A673 (cell line): ENCODE data around the gene DDX50. TPM values are rescaled to one million over a fixed set of nuclear protein-coding genes. Genes with fewer than 3 reads are reported as not detected.
"Not testable (repeated sequence)": the region's sequence is repeated elsewhere in the genome, so short reads cannot be mapped to it uniquely, and the experiment has no call there.

Experiments
- BruUV-seq: library from RNA; stranded (reverse); fragments of 400-500 nt; replicated peaks from 2 replicates; lab custom pipeline; 2021; lab: Mats Ljungman, UMichigan
- CTCF ChIA-PET: fragments of 300-600 bp; sonication (Branson Sonifier 250); formaldehyde crosslinking; loops from one replicate; lab custom pipeline; 2022; ENCODE audit warnings: antibody characterized with exemption; lab: Charles Lee
- POLR2A ChIA-PET: fragments of 300-600 bp; sonication (Branson Sonifier 250); formaldehyde crosslinking; loops from one replicate; lab custom pipeline; 2022; ENCODE audit warnings: antibody characterized with exemption; ENCODE audit not compliant: low non-redundant PET; lab: Charles Lee
- DNase-seq: peaks from one replicate; pipeline ENCODE4 v3.0.0-alpha.2; 2015; ENCODE audit warnings: low spot score
- H3K27ac ChIP-seq: fragments of 200-600 bp; sonication (generic); 2 replicates; pipeline ENCODE4 v1.5.1; 2016; ENCODE audit warnings: mixed run types, low read depth, mild to moderate bottlenecking, mixed read lengths, antibody characterized with exemption, low read length; ENCODE audit not compliant: poor library complexity, severe bottlenecking
- H3K27me3 ChIP-seq: fragments of 200-600 bp; sonication (generic); replicated peaks from 2 replicates; pipeline ENCODE4 v1.6.1; 2017; ENCODE audit warnings: mixed run types, low read depth, mild to moderate bottlenecking, mixed read lengths, antibody characterized with exemption, low read length; ENCODE audit not compliant: insufficient read depth, poor library complexity
- H3K36me3 ChIP-seq: fragments of 200-600 bp; sonication (generic); 2 replicates; pipeline ENCODE4 v1.6.1; 2016; ENCODE audit warnings: mixed run types, mild to moderate bottlenecking, mixed read lengths, antibody characterized with exemption, low read length; ENCODE audit not compliant: insufficient read depth, poor library complexity, severe bottlenecking
- H3K4me1 ChIP-seq: fragments of 200-600 bp; sonication (generic); 2 replicates; pipeline ENCODE4 v1.6.1; 2017; ENCODE audit warnings: mixed run types, mild to moderate bottlenecking, mixed read lengths, antibody characterized with exemption, low read length; ENCODE audit not compliant: insufficient read depth, poor library complexity, severe bottlenecking
- H3K4me3 ChIP-seq: fragments of 200-600 bp; sonication (generic); 2 replicates; pipeline ENCODE4 v1.5.1; 2016; ENCODE audit warnings: low read depth, mixed run types, mild to moderate bottlenecking, mixed read lengths, low read length; ENCODE audit not compliant: poor library complexity, severe bottlenecking
- H3K9me3 ChIP-seq: fragments of 200-600 bp; sonication (generic); 2 replicates; pipeline ENCODE4 v1.6.1; 2016; ENCODE audit warnings: mixed run types, low read depth, mild to moderate bottlenecking, mixed read lengths, antibody characterized with exemption, low read length; ENCODE audit not compliant: poor library complexity, severe bottlenecking
- CTCF ChIP-seq: fragments of 300-800, 200-600 bp; sonication (generic); conservative IDR thresholded peaks from 2 replicates; pipeline ENCODE4 v1.5.1; 2017; ENCODE audit warnings: low read depth, mild to moderate bottlenecking, antibody characterized with exemption, low read length, moderate library complexity, mixed read lengths
- EZH2 ChIP-seq: fragments of 200-600 bp; sonication (generic); IDR thresholded peaks from 2 replicates; pipeline ENCODE4 v1.6.1; 2017; ENCODE audit warnings: borderline replicate concordance, low read depth, mild to moderate bottlenecking, mixed read lengths, antibody characterized with exemption, low read length; ENCODE audit not compliant: poor library complexity, severe bottlenecking
- intact Hi-C: fragments of 100-400 bp; cut with micrococcal nuclease; formaldehyde crosslinking; loops from one replicate; pipeline ENCODE4 v1.10.0; 2022; ENCODE audit not compliant: unreplicated experiment
- total RNA-seq: library from RNA; stranded (reverse); gene quantifications from 2 replicates; pipeline ENCODE4 v1.2.3, GENCODE V29; 2021

DDX50 gene
- total RNA-seq, 1 experiment from 2014 or later, result 46.1 TPM

- Histone ChIP-seq H3K4me1 (no peaks in the 10 kb centered on the region), H3K36me3 (peaks cover 91% of the 10 kb centered on the region), H3K27ac (no peak overlapping the region), H3K9me3 (no peaks in the 10 kb centered on the region), H3K27me3 (no peaks in the 10 kb centered on the region), H3K4me3 (no peak overlapping the region)
- TF ChIP-seq CTCF, result no peak
- TF ChIP-seq EZH2, result no peak
- DNase-seq, result no peak
- ChIA-PET CTCF (no interaction called here), POLR2A (no interaction called here)
- BruUV-seq, result no TSS peak
- intact Hi-C loops, result no loop called here
Measured at GRCh38 chr10:68963151-68963550, 62.0 kb downstream of the DDX50 start.

DNA sequence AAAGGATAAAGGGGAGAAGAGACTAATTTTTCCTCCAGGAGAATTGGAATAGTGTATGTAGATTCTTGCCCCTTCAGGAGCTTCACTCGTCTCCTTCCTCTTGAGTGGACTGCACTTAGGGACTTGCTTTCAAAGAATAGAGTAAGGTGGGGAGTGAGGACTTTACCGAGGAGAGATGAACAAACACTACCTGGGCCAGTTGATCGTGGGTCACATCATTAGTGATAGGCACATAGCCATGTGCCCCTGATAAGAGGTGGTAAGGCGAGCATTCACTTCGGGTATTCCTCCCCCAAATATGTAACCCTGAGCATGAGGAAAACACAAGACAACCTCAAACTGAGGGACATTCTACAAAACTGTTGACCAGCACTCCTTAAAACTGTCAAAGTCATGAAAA is 72.9 kb downstream of the DDX50 start:
- CTCF ChIA-PET, result interaction anchor here (0.6 kb wide), 1 partner anchor 197 kb away, joined by 3 read pairs; no protein-coding TSS in a partner anchor
- POLR2A ChIA-PET, result no interaction called here
- TF ChIP-seq CTCF (no peak), EZH2 (no peak)
- no peak for DNase-seq
- Histone ChIP-seq H3K27me3 (no peaks in the 10 kb centered on the region), H3K4me3 (no peak overlapping the region), H3K9me3 (no peaks in the 10 kb centered on the region), H3K4me1 (no peaks in the 10 kb centered on the region), H3K27ac (no peak overlapping the region), H3K36me3 (peaks cover 98% of the 10 kb centered on the region)
- intact Hi-C loops, result no loop called here
- BruUV-seq, result no TSS peak

DNA sequence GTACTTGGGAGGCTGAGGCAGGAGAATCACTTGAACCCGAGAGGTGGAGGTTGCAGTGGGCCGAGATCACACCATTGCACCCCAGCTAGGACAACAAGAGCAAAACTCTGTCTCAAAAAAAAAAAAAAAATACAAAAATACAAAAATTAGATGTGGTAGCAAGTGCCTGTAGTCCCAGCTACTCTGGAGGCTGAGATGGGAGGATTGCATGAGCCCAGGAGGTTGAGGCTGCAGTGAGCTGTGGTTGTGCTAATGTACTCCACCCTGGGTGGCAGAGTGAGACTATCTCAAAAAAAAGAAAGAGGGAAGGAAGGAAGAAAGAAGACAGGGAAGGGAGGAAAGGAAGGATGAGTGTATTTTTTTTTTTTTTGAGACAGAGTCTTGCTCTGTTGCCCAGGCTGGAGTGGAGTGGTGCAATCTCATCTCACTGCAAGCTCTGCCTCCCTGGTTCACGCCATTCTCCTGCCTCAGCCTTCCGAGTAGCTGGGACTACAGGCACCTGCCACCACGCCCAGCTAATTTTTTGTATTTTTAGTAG is 74.9 kb downstream of the DDX50 start:
- CTCF ChIA-PET, H3K9me3 ChIP-seq, BruUV-seq, H3K4me1 ChIP-seq, H3K4me3 ChIP-seq, POLR2A ChIA-PET, H3K27me3 ChIP-seq, DNase-seq, H3K27ac ChIP-seq: not testable (repeated sequence)
- H3K36me3 ChIP-seq, result peaks cover 94% of the 10 kb centered on the region
- intact Hi-C loops, result loop anchor here (5.0 kb wide), 1 partner anchor 224 kb away; no protein-coding TSS in a partner anchor

- H3K9me3 ChIP-seq, H3K4me3 ChIP-seq, BruUV-seq, H3K4me1 ChIP-seq, H3K27me3 ChIP-seq, CTCF ChIA-PET, DNase-seq, POLR2A ChIA-PET, H3K27ac ChIP-seq: not testable (repeated sequence)
- H3K36me3 ChIP-seq, result peaks cover 94% of the 10 kb centered on the region
- intact Hi-C loops, result loop anchor here (5.0 to 10.0 kb wide), 2 partner anchors 227 to 435 kb away; partner anchors contain the start of gene TACR2
Measured at GRCh38 chr10:68979738-68980137, 78.6 kb downstream of the DDX50 start.
